ENCODE measurements around the gene PDK4.

PDK4 gene

GRCh38 chr7:95578299-95578855 lies 17.9 kb downstream of the PDK4 start:
- TF ChIP-seq POLR2AphosphoS5 (IDR thresholded peaks at IDR 0.05; ENCODE audit: low read depth) (no peak), REST (IDR thresholded peaks at IDR 0.05; ENCODE audit: insufficient replicate concordance, low read depth) (no peak)
- Histone ChIP-seq H3K27ac (replicated peaks) (no peak overlapping the region), H3K4me3 (replicated peaks; ENCODE audit: insufficient read depth, low read length) (no peak overlapping the region), H3K27me3 (ENCODE audit: insufficient read depth, poor library complexity, severe bottlenecking) (no peaks in the 10 kb centered on the region)
- DNase-seq (ENCODE audit: low read depth in 1 of 2, low spot score in 1 of 2) = no peak

- H3K4me3 ChIP-seq (replicated peaks; ENCODE audit: insufficient read depth, low read length) = no peak overlapping the region
- DNase-seq (ENCODE audit: low read depth in 1 of 2, low spot score in 1 of 2) = no peak
- H3K27ac ChIP-seq (replicated peaks) = no peak overlapping the region
- no peak for TF ChIP-seq CTCF (IDR thresholded peaks at IDR 0.05; ENCODE audit: insufficient read depth, low read length)
- H3K27me3 ChIP-seq (ENCODE audit: insufficient read depth, poor library complexity, severe bottlenecking) = no peaks in the 10 kb centered on the region
These were observed 19.2 kb downstream of the PDK4 start for GRCh38 chr7:95577137-95577536.

DNA sequence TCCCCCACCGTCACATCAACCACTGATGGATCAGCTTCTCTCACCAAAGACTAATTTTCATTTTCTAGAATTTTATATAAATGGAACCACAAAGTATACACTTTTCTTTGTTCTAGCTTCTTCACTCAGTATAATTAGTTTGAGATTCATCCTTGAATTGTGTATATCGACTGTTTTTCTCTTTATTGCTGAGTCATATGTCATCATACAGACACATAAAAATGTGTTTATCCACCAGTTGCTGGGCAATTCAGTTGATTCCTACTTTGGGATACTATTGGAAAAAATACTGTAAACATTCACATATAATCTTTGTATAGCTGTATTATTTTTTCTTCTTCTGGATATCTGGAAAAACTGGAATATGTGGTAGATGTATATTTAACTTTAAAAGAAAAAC lies 26.6 kb downstream of the PDK4 start:
- H3K27me3 ChIP-seq (ENCODE audit: insufficient read depth, poor library complexity, severe bottlenecking) = no peaks in the 10 kb centered on the region
- no peak for TF ChIP-seq REST (IDR thresholded peaks at IDR 0.05; ENCODE audit: insufficient replicate concordance, low read depth)
- DNase-seq (ENCODE audit: low read depth in 1 of 2, low spot score in 1 of 2) = no peak

GRCh38 chr7:95560674-95561073 lies 35.6 kb downstream of the PDK4 start:
- Histone ChIP-seq H3K4me3 (replicated peaks; ENCODE audit: insufficient read depth, low read length) (no peak overlapping the region), H3K27ac (replicated peaks) (no peak overlapping the region), H3K27me3 (ENCODE audit: insufficient read depth, poor library complexity, severe bottlenecking) (no peaks in the 10 kb centered on the region)
- no peak for DNase-seq (ENCODE audit: low read depth in 1 of 2, low spot score in 1 of 2)
- TF ChIP-seq GABPA (IDR thresholded peaks at IDR 0.05; ENCODE audit: low read depth) (no peak), REST (IDR thresholded peaks at IDR 0.05; ENCODE audit: insufficient replicate concordance, low read depth) (no peak), SPI1 (IDR thresholded peaks at IDR 0.05; ENCODE audit: borderline replicate concordance, low read depth) (no peak), POLR2AphosphoS5 (IDR thresholded peaks at IDR 0.05; ENCODE audit: low read depth) (no peak), CTCF (IDR thresholded peaks at IDR 0.05; ENCODE audit: insufficient read depth, low read length) (no peak)

More for the DNA sequence above, 26.6 kb downstream of the PDK4 start:
- Histone ChIP-seq H3K4me3 (replicated peaks; ENCODE audit: insufficient read depth, low read length) (no peak overlapping the region), H3K27ac (replicated peaks) (no peak overlapping the region)

Measured in HL-60 (cell line).